ENCODE measurements around the gene TXNRD1.

Gene TXNRD1

GRCh38 chr12:104215638-104216297 lies at the start of gene TXNRD1:
Gene TXNRD1, plus strand, starts transcription at chr12:104215779. Its CDS starts 24 bp downstream, at chr12:104215803.
- peak within 1 kb of the TSS; percentile 61 for H3K4me3 ChIP-seq (replicated peaks; ENCODE audit: low read depth, low read length)
- TF ChIP-seq, protein P1, sequence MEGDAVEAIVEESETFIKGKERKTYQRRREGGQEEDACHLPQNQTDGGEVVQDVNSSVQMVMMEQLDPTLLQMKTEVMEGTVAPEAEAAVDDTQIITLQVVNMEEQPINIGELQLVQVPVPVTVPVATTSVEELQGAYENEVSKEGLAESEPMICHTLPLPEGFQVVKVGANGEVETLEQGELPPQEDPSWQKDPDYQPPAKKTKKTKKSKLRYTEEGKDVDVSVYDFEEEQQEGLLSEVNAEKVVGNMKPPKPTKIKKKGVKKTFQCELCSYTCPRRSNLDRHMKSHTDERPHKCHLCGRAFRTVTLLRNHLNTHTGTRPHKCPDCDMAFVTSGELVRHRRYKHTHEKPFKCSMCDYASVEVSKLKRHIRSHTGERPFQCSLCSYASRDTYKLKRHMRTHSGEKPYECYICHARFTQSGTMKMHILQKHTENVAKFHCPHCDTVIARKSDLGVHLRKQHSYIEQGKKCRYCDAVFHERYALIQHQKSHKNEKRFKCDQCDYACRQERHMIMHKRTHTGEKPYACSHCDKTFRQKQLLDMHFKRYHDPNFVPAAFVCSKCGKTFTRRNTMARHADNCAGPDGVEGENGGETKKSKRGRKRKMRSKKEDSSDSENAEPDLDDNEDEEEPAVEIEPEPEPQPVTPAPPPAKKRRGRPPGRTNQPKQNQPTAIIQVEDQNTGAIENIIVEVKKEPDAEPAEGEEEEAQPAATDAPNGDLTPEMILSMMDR (IDR thresholded peaks at IDR 0.05; ENCODE audit: low read length, missing control alignments): peak; percentile 57
- DNase-seq (ENCODE audit: low read depth): peak; percentile 83

- no peak overlapping the region for H3K4me3 ChIP-seq (replicated peaks; ENCODE audit: low read depth, low read length)
- TF ChIP-seq, protein P1 (IDR thresholded peaks at IDR 0.05; ENCODE audit: low read length, missing control alignments): no peak
- DNase-seq (ENCODE audit: low read depth): peak; percentile 90
Measured at GRCh38 chr12:104165801-104166200, 49.8 kb upstream of the TXNRD1 start.

DNA sequence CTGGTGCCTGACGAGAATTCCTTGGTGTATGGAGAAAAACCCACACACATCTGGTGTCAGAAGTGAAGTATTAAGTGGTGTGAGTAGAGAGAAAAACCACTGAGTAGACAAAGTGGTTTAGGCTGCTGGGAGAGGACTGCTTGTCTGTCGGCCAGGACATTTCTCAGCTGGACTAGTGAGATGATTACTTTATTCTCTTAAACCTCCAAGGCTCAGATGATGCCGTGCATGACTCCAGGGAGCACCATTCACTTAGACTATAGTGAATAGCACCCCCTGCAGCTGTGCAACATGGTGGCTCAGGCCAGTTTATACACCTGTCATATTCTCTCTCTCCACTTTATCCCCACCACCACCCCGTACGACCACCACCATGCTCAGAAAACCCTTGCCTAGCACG lies 49.1 kb upstream of the TXNRD1 start:
- DNase-seq (ENCODE audit: low read depth): peak; percentile 71
- TF ChIP-seq, protein P1 (IDR thresholded peaks at IDR 0.05; ENCODE audit: low read length, missing control alignments): peak; percentile 15
- no peak overlapping the region for H3K4me3 ChIP-seq (replicated peaks; ENCODE audit: low read depth, low read length)

DNA sequence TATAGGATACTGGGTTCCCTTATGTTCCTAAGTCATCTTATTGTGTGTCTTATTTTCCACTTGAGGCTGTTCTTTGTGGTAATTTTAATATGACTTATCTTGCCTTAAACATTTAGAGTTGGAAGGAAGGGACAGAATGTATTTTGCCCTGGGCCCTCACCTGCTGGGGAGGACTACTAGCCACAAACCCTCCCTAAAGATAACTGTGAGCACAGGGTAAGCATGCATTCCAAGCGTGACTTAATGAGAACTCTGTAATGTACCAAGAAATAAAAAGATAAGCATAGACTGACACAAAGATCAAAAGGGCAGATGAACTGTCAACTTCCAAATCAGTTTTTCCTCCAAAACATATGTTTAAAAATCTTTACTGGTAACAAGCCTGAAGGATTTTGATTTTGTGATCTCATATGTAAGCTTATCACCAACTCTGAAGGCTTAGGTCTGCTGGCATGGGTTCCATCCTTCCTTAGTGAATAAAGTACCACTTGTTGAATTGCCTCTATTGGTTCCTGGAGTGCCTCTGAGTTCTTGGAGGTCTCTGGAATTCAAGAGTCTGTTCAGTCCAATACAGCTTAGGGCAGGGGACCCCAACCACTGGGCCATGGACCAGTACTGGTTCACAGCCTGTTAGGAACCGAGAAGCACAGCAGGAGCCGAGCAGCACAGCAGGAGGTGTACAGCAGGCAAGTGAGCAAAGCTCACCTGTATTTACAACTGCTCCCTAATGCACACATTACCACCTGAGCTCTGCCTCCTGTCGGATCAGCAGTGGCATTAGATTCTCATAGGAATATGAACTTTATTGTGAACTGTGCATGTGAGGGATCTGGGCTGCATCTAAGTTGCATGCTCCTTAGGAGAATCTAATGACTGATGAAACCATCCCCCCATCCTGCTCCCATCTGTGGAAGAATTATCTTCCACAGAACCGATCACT lies 47.8 kb upstream of the TXNRD1 start:
- no peak for DNase-seq (ENCODE audit: low read depth)
- no peak overlapping the region for H3K4me3 ChIP-seq (replicated peaks; ENCODE audit: low read depth, low read length)
- TF ChIP-seq, protein P1 (IDR thresholded peaks at IDR 0.05; ENCODE audit: low read length, missing control alignments): no peak

DNA sequence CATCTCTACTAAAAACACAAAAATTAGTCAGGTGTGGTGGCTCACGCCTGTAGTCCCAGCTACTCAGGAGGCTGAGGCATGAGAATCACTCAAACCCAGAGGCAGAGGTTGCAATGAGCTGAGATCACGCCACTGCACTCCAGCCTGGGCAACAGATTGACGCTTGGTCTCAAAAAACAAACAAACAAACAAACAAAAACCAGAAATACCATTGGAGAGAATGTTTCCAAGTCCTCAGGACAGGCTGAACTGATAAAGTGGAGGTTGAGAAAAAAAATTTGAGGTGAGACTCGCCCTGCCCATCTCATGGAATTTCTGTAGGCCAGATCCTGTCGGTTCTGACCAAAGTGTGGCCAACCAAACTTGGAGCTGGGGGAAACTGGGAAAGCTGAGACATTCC lies 47.0 kb upstream of the TXNRD1 start:
- DNase-seq (ENCODE audit: low read depth): no peak
- H3K4me3 ChIP-seq (replicated peaks; ENCODE audit: low read depth, low read length): no peak overlapping the region
- TF ChIP-seq, protein P1 (IDR thresholded peaks at IDR 0.05; ENCODE audit: low read length, missing control alignments): no peak

GRCh38 chr12:104171785-104172569 lies 43.6 kb upstream of the TXNRD1 start:
- H3K4me3 ChIP-seq (replicated peaks; ENCODE audit: low read depth, low read length): no peak overlapping the region
- no peak for DNase-seq (ENCODE audit: low read depth)
- TF ChIP-seq, protein P1 (IDR thresholded peaks at IDR 0.05; ENCODE audit: low read length, missing control alignments): no peak
